ENCODE measurements around the gene CARD6. TPM values are rescaled to one million over a fixed set of nuclear protein-coding genes. Genes with fewer than 3 reads are reported as not detected.

The CARD6 gene
- total and polyA plus RNA-seq, 11 donors = 2.2 to 13.0 (median 5.6) TPM

- Histone ChIP-seq H3K4me3 (no peak overlapping the region), H3K4me1 (peaks cover 0 to 25% (median 16%) of the 10 kb centered on the region in 12 donors), H3K36me3 (peaks cover 2 to 92% (median 87%) of the 10 kb centered on the region in 9 donors), H3K27ac (no peak overlapping the region), H3K9me3 (no peaks in the 10 kb centered on the region), H3K27me3 (no peaks in the 10 kb centered on the region)
- TF ChIP-seq POLR2A (IDR thresholded peaks at IDR 0.05) = no peak
- no peak for TF ChIP-seq CTCF (IDR thresholded peaks at IDR 0.05)
- ATAC-seq (no peak), DNase-seq (no peak)
- intact Hi-C loops (cut with DNase I) = loop anchor here in 4 of 10 donors (10.0 kb wide), 1 partner anchor 75 kb away; the partner anchor contains the start of gene TTC33 (in 4 of the 4)
- WGBS, 4 donors = 93 to 95% (median 94%) methylated on average over 13 of the region's 13 CpGs
Measured at GRCh38 chr5:40829748-40830533, 11.2 kb upstream of the CARD6 start.

- H3K27me3 ChIP-seq = no peaks in the 10 kb centered on the region
- no peak overlapping the region for H3K4me3 ChIP-seq
- ATAC-seq = no peak
- peaks cover 2 to 78% (median 75%) of the 10 kb centered on the region in 9 donors for H3K36me3 ChIP-seq
- intact Hi-C loops (cut with DNase I) = loop anchor here in 4 of 10 donors (10.0 kb wide), 1 partner anchor 77 kb away; the partner anchor contains the start of gene TTC33 (in 4 of the 4)
- no peak overlapping the region for H3K27ac ChIP-seq
- no peaks in the 10 kb centered on the region for H3K9me3 ChIP-seq
- no peak for TF ChIP-seq CTCF (IDR thresholded peaks at IDR 0.05)
- no peak for TF ChIP-seq POLR2A (IDR thresholded peaks at IDR 0.05)
- peaks cover 0 to 37% (median 23%) of the 10 kb centered on the region in 12 donors for H3K4me1 ChIP-seq
- 61 to 84% (median 81%) methylated on average over 4 of the region's 4 CpGs for WGBS, 4 donors
- DNase-seq = no peak
Measured at GRCh38 chr5:40831346-40832210, 9.6 kb upstream of the CARD6 start.

GRCh38 chr5:40832345-40832744 is 8.8 kb upstream of the CARD6 start:
- Histone ChIP-seq H3K9me3 (no peaks in the 10 kb centered on the region), H3K4me1 (peaks cover 0 to 37% (median 23%) of the 10 kb centered on the region in 12 donors), H3K4me3 (no peak overlapping the region), H3K27me3 (no peaks in the 10 kb centered on the region), H3K36me3 (peaks cover 2 to 70% (median 68%) of the 10 kb centered on the region in 9 donors), H3K27ac (no peak overlapping the region)
- DNase-seq (no peak), ATAC-seq (no peak)
- intact Hi-C loops (cut with DNase I) = loop anchor here in 4 of 10 donors (10.0 kb wide), 1 partner anchor 78 kb away; the partner anchor contains the start of gene TTC33 (in 4 of the 4)
- TF ChIP-seq CTCF (IDR thresholded peaks at IDR 0.05) = no peak
- TF ChIP-seq POLR2A (IDR thresholded peaks at IDR 0.05) = no peak
- 81 to 91% (median 83%) methylated on average over 4 of the region's 4 CpGs for WGBS, 4 donors
